NCI-H1092 (cell line): Measurements from ENCODE around the gene ZDHHC7.

Source experiments
- DNase-seq: peaks from one replicate; lab custom pipeline; 2025; lab: John Stamatoyannopoulos, UW

ZDHHC7 gene

GRCh38 chr16:84993926-84994325 is 17.4 kb downstream of the ZDHHC7 start:
- no peak for DNase-seq

- no peak for DNase-seq
These were observed 18.6 kb downstream of the ZDHHC7 start for GRCh38 chr16:84992717-84993075.

DNA sequence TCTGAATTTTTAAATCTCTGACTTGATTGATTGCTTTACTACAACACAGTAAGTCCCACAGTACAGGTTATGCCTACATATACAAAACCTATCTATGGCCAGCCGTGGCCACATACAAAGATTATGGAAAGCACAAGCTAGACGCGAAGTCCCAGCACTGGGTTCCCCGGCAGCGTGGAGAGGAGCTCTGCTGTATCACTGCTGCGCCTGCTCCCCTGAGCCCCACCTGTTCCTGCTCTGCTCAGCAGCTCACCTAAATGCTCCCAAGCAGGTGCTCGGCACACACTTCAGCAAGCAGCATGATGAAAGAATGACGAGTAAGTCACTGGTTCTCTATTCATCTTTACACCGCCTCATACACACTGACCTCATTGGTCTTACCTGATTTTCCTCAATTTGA is 20.6 kb downstream of the ZDHHC7 start:
- DNase-seq: no peak

DNA sequence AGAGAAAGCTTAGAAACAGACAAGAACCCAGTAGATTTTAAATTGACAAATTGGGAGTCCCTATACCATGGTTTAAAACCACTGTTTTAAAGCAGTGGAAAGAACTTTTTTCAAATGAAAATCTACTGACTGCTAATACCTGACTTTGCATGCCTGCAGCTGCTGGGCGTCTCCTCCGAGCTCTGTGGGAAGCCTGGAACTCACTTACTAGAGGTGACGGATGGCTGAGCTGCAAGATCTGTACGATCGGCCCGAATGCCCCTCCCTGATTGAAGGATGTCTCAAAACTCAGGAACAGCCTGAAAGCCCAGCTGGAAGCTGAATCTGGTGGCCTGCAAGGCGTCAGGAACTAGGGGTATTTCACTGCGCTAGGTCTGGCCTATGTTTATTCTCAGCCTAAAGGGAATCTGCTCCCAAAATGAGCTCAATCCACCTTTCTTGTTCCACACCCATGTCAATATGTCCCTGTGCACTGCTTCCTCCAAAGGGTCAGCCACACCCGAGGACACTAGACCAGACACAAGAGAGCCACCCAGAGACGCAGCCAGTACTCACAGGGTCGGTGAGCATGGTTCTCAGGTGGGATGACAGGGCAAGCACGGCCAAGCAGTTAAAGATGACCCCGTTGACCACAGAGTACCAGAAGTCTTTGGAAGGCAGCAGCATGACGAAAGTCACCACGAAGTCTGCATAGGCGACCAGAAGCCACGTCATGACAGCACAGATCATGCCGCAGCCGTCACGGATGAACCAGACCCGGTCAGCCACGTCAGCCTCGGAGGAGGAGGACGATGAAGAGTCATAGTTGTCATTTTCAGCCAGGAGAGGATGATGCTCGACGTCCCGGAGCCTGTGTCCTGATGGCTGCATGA is 21.4 kb downstream of the ZDHHC7 start:
- no peak for DNase-seq

DNA sequence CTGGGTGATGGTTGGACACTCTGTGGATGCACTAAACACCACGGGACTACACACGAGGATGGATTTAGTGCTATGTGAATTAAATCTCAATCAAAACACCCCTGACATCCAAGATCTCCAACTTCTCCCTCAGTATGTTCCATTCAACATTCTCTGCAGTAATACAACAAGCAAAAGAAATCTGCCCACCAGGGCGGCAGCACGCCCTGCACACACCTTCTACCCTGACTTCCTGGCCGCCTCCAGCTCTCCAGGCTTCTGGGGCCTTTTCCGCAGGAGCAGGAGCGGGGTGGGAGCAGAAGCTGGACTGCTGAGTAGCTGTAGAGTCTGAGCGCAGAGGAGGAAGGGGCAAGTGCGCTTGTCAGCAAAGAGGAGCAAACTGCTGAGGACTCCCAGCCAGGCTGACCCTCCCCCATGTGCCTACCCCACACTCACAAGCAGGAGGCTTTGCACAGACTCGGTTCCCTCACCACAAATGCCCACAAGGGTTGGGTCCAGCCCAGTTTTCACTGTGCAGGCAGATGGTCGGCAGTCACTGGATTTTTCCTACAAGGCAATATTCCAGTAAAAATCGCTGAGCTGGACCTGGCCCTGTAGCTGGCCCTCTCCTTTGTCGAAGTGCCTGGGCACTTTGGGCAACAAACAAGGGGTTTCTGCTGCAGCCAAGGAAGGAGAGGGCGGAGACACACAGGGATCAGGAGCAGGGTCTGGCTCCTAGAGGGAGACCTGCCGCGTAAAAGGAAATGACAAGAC is 22.8 kb downstream of the ZDHHC7 start:
- DNase-seq: no peak

- DNase-seq: no peak
These were observed 24.5 kb downstream of the ZDHHC7 start for GRCh38 chr16:84986879-84987278.

DNA sequence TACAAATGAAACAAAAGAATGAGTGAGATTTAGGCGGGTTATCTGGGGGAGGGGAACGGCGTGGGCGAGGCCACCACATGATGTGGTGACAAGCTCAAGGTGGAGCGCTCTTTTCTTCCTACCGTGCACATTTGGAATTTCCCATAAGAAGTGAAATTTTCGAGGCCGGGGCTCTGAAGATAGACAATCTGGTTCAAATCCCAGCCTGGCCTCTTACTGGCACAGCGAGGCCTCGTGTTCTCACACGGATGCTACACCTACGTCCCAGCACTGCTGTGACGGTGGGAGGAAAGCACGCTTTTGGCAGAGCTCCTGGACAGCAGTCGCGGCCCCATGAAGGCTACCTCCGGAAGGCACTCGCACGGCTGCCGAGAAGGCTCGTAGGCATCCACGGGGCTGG is 25.2 kb downstream of the ZDHHC7 start:
- DNase-seq: no peak

- no peak for DNase-seq
These were observed 26.0 kb downstream of the ZDHHC7 start for GRCh38 chr16:84985079-84986065.

DNA sequence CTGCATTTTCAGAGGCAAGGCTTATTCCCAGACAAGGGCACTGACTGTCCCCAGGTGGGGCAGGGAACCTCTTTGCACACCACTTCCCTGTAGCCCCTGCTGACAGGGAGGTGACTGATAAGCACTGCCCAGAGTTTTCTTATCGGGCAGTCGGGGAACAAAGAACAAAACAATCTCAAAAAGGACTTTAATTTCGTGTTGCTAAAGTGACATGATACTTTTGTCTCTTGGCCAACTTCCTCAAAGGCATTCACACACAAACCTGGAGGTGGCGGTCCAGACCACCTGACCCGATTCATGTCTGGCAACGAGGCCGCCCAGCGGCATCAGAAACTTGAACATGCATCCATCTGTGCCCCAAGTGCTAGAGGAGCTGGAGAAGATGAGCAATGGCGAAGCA is 28.9 kb downstream of the ZDHHC7 start:
- no peak for DNase-seq

GRCh38 chr16:84979516-84979915 is 31.8 kb downstream of the ZDHHC7 start:
- DNase-seq: no peak

GRCh38 chr16:84976644-84977400 is 34.5 kb downstream of the ZDHHC7 start:
- no peak for DNase-seq

GRCh38 chr16:84975522-84975921 is 35.8 kb downstream of the ZDHHC7 start:
- DNase-seq: no peak

GRCh38 chr16:84975066-84975465 is 36.3 kb downstream of the ZDHHC7 start:
- DNase-seq: no peak

DNA sequence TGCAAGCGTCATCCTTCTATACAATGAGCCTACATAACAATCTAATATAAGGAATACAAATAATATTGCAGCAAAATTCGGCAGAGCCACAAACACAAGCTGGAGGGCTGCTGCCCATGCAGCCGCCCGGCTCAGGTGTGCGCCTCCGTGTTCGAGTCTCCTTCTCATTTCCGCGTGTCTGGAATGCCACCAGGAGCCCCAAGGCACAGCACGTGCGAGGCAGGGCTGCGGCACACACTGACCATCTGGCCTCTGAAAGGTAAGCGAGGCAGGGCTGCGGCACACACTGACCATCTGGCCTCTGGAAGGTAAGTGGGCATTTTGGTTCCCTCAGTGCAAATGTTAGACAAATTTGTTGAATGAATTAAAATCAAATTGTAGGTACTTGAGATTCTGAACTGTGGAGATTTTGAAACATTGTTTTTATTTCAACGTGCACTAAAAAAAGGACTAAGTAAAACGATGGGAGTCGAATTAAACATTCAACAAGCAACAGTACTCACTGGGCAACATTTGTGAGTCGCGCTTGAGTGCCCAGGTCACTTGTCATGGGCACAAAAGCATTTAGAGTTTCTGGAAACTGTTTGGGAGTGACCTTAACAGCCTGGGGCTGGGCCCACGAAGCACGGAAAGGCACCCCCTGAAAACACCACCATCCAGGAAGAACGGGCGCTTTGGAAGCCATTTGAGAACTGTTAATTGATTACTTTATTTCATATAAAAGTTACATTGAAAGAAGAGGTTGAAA is 37.4 kb downstream of the ZDHHC7 start:
- DNase-seq: no peak

GRCh38 chr16:84973236-84973635 is 38.1 kb downstream of the ZDHHC7 start:
- no peak for DNase-seq

DNA sequence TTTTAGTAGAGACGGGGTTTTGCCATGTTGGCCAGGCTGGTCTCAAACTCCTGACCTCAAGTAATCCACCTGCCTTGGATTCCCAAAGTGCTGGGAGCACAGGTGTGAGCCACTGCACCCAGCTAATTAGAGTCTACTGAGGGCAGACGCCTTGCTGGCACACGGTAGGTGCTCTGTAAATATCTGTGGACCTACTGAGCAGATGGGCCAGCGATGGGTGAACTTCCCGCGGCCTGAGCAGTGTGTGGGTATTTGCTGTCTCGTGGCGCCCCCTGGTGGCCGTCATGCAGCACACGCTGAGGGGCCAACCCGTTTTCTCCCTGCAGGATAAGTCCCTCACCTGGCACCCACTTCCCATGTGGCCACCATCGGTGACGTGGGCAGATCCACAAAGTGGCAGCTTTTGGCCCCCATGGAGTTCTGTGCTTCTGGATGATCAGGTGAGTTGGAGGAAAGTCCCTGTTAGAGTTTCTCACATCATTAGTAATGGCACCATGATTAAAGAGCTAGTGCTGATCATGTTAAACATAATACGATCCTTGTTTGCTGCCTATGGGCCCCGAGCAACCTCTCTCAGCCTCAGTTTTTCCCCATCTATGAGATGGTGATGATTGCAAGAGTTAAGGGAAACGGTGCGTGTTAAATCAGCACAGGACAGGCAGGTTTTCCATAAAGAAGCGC is 40.7 kb downstream of the ZDHHC7 start:
- peak; percentile 71 for DNase-seq

DNA sequence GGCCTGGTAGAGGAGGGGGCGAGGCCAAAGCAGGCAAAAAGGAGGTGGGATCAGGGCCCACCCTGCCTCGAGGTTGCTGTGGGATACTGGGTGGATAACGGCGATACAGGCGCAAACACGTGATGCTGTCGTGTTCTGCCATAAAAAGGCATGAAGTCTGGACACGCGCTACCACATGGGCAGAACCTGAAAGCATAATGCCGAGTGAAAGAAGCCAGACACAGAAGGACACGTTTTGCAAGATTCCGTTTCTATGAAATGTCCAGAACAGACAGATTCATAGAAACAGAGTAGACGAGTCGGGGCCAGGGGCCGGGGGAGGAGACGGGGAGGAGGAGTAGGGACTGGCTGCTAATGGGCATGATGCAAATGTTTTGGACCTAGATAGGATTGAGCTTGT is 43.5 kb downstream of the ZDHHC7 start:
- no peak for DNase-seq

DNA sequence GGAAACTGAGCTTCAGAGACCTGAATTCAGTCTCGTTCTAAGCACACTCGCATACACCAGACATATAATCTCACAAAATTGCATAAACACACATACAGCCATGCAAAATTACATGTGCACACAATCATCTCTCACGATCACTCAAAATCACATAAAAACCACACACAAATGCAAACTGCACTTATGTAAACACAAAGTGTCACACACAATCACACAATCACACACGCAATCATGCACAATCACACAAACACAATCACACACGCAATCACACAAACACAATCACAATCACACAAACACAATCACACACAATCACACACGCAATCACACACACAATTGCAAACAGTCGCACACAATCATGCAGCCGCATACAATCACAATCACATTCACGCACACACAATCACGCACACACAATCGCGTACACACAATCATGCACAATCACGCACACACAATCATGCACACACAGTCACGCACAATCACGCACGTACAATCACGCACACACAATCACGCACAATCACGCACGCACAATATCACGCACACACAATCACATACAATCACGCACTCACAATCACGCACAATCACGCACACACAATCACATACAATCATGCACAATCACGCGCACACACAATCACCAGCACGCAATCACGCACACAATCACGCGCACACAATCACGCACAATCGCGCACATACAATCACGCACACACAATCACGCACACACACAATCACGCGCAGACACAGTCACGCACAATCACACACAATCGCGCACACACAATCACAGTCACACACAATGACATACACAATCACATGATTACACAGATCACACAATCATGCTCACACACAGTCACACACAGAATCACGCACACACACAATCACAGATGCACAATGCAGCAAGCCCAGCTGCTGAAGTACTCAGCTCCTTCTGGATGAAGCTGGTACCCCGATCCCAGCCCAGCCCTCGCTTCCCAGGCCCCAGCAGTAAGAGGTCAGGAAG is 45.6 kb downstream of the ZDHHC7 start:
- no peak for DNase-seq
